Measurements from ENCODE around the gene TUBGCP6. TPM values are rescaled to one million over a fixed set of nuclear protein-coding genes. Genes with fewer than 3 reads are reported as not detected.
A peak's percentile ranks its signal among the peaks of the same experiment; 100 is the strongest.

TUBGCP6 gene
- total RNA-seq, 2 donors from 2014 or later = 52.3 to 80.1 TPM

DNA sequence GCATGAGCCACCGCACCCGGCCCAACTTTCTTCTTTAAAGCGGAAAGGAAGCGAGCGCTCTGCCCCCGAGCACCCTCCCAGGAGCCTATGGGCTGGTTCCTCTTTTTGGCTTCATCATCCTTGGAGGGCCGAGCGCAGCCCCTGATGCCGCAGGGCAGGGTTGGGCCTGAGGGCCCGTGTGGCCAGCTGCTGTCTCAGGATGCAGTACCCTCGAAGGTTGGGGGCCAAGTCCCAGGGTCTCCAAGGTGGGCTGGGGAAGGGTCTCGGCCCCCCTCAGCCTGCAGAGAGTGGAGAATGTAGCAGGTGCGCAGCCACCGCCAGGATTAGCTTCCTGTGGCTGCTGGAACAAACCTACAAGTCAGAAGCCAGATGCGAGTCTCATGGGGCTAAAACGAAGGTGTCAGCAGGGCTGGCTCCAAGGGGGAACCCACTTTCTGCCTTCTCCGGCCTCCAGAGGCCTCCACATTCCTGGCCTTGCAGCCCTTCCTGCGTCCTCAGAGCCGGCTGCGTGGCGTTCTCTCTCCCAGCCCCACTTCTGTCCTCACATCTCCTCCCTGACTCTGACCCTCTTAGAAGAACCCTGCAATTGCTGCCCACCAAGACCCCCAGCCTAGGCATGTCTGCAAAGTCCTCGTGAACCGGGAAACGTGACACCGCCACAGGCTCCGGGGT is 71.4 kb downstream of the TUBGCP6 start:
- Histone ChIP-seq H3K4me1 (ENCODE audit: control insufficient read depth in 1 of 2, low read depth in 2 of 2) (peaks cover 3 to 13% of the 10 kb centered on the region in 2 donors), H3K4me3 (no peak overlapping the region), H3K9me3 (no peaks in the 10 kb centered on the region), H3K27me3 (replicated peaks; ENCODE audit: insufficient read depth) (no peaks in the 10 kb centered on the region), H3K36me3 (no peaks in the 10 kb centered on the region), H3K27ac (no peak overlapping the region)
- no peak for ATAC-seq (ENCODE audit: insufficient number of reproducible peaks, low FRiP score, low read depth)
- no peak for DNase-seq (ENCODE audit: low spot score)
- TF ChIP-seq CTCF (IDR thresholded peaks at IDR 0.05) = no peak

GRCh38 chr22:50171965-50172421 is 72.8 kb downstream of the TUBGCP6 start:
- ATAC-seq (ENCODE audit: insufficient number of reproducible peaks, low FRiP score, low read depth) (no peak), DNase-seq (ENCODE audit: low spot score) (no peak)
- no peaks in the 10 kb centered on the region for H3K9me3 ChIP-seq
- H3K36me3 ChIP-seq = no peaks in the 10 kb centered on the region
- no peak for TF ChIP-seq CTCF (IDR thresholded peaks at IDR 0.05)
- H3K27me3 ChIP-seq (replicated peaks; ENCODE audit: insufficient read depth) = no peaks in the 10 kb centered on the region
- no peak overlapping the region for H3K27ac ChIP-seq
- H3K4me1 ChIP-seq (ENCODE audit: control insufficient read depth in 1 of 2, low read depth in 2 of 2) = peaks cover 3 to 13% of the 10 kb centered on the region in 2 donors
- H3K4me3 ChIP-seq = no peak overlapping the region

DNA sequence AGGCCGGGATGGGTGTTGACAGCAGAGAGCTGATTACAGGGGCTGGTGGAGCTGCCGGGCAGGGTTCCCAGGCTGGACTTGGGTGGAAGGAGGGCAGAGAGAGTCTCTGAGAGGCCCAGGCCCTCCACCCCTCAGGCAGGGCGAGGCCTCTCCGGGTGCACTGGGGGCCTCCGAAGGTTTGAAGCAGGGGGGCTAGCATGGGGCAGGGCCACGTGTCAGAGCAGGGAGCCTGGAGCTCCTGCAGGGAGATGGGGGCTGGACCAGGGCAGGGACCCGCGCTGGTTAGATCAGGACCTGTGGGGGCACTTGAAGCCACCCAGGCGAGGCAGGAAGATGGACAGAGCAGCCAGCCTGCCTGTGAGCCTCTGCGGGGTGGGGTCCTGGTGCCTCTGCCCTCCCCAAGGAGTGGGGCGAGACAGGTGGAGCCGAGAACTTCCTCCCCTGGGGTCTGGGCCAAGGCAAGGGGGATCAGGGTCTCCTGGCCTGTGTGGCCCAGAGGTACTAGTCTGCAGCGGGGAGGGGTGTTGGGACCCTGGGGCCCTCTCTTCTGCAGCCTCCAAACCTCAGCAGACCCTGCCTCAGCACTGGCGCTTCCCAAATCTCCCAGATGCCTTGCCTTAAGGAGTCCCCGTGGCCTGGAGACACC is 73.4 kb downstream of the TUBGCP6 start:
- H3K9me3 ChIP-seq = no peaks in the 10 kb centered on the region
- peak overlapping the region; percentile 65 for H3K4me3 ChIP-seq
- DNase-seq (ENCODE audit: low spot score) = no peak
- no peak for TF ChIP-seq CTCF (IDR thresholded peaks at IDR 0.05)
- peaks cover 3 to 13% of the 10 kb centered on the region in 2 donors for H3K4me1 ChIP-seq (ENCODE audit: control insufficient read depth in 1 of 2, low read depth in 2 of 2)
- no peak for ATAC-seq (ENCODE audit: insufficient number of reproducible peaks, low FRiP score, low read depth)
- H3K36me3 ChIP-seq = no peaks in the 10 kb centered on the region
- no peaks in the 10 kb centered on the region for H3K27me3 ChIP-seq (replicated peaks; ENCODE audit: insufficient read depth)
- no peak overlapping the region for H3K27ac ChIP-seq

- TF ChIP-seq CTCF (IDR thresholded peaks at IDR 0.05) = no peak
- Histone ChIP-seq H3K27me3 (replicated peaks; ENCODE audit: insufficient read depth) (no peaks in the 10 kb centered on the region), H3K27ac (no peak within 1 kb of the TSS), H3K4me3 (peak within 1 kb of the TSS; percentile 70), H3K9me3 (no peaks in the 10 kb centered on the region), H3K36me3 (no peaks in the 10 kb centered on the region), H3K4me1 (ENCODE audit: control insufficient read depth in 1 of 2, low read depth in 2 of 2) (peaks cover 3 to 13% of the 10 kb centered on the region in 2 donors)
- no peak for ATAC-seq (ENCODE audit: insufficient number of reproducible peaks, low FRiP score, low read depth)
- no peak for DNase-seq (ENCODE audit: low spot score)
Observed at GRCh38 chr22:50170453-50171318, 74.1 kb downstream of the TUBGCP6 start, which contains the start of gene PANX2. Gene PANX2 (plus strand): TSS chr22:50170731. CDS start chr22:50170731, 0 bp downstream.

Data from thoracic aorta (tissue), 2 donors.